GM12892 (cell line): ENCODE results near the gene CFL1.

Experiments
- POLR2A ChIP-seq: IDR thresholded peaks from 2 replicates; pipeline ENCODE4 v1.6.1; 2011; ENCODE audit warnings: low read depth, low read length, control low read depth
- POLR2AphosphoS5 ChIP-seq: IDR thresholded peaks from 2 replicates; pipeline ENCODE4 v1.6.1; 2011; ENCODE audit warnings: low read depth, low read length, control low read depth
- TAF1 ChIP-seq: IDR thresholded peaks from 2 replicates; pipeline ENCODE4 v1.6.1; 2011; ENCODE audit warnings: low read depth, mild to moderate bottlenecking, control low read depth, low read length, borderline replicate concordance

GRCh38 chr11:65850217-65851082 is 7.5 kb downstream of the CFL1 start:
- no peak; the same call in 1 of the 2 replicates for TF ChIP-seq POLR2AphosphoS5
- no peak for TF ChIP-seq TAF1
- TF ChIP-seq POLR2A, result no peak
